Measurements from ENCODE around the gene DNAJB11. TPM values are rescaled to one million over a fixed set of nuclear protein-coding genes. Genes with fewer than 3 reads are reported as not detected.

DNAJB11 gene
- total RNA-seq, 2 donors from 2014 or later, result 38.9 to 76.5 TPM

- TF ChIP-seq POLR2A (IDR thresholded peaks at IDR 0.05), result no peak
- TF ChIP-seq CTCF (IDR thresholded peaks at IDR 0.05), result no peak
- no peak overlapping the region for H3K4me3 ChIP-seq
- H3K27ac ChIP-seq, result peak overlapping the region; percentile 59 to 80 (median 72)
- no peak for DNase-seq
- peak; percentile 86 for ATAC-seq
- 46 to 59% methylated on average over 5 of the region's 5 CpGs for WGBS, 2 donors
- H3K4me1 ChIP-seq, result peaks cover 29% of the 10 kb centered on the region
- H3K9me3 ChIP-seq, result no peaks in the 10 kb centered on the region
- intact Hi-C loops (cut with DNase I), result no loop called here
- H3K27me3 ChIP-seq, result no peaks in the 10 kb centered on the region
- H3K36me3 ChIP-seq (replicated peaks in 1 of 2; ENCODE audit: insufficient read depth in 1 of 2, low read depth in 2 of 2), result no peaks in the 10 kb centered on the region
Measured at GRCh38 chr3:186605561-186606545, 35.3 kb downstream of the DNAJB11 start.

- Histone ChIP-seq H3K9me3 (no peaks in the 10 kb centered on the region), H3K27me3 (no peaks in the 10 kb centered on the region)
Measured at GRCh38 chr3:186608624-186609215, 38.2 kb downstream of the DNAJB11 start.

GRCh38 chr3:186609247-186609868 is 38.8 kb downstream of the DNAJB11 start:
- no peak overlapping the region for H3K4me3 ChIP-seq
- WGBS, 2 donors, result 82 to 85% methylated on average over 8 of the region's 8 CpGs
- intact Hi-C loops (cut with DNase I), result no loop called here
- peaks cover 28% of the 10 kb centered on the region for H3K4me1 ChIP-seq
- DNase-seq (peak; percentile 65 to 76 (median 70)), ATAC-seq (peak; percentile 77)
- no peaks in the 10 kb centered on the region for H3K27me3 ChIP-seq
- no peak overlapping the region for H3K27ac ChIP-seq
- TF ChIP-seq POLR2A (IDR thresholded peaks at IDR 0.05) (no peak), CTCF (IDR thresholded peaks at IDR 0.05) (peak; percentile 27 to 62 (median 54))
- no peaks in the 10 kb centered on the region for H3K9me3 ChIP-seq
- H3K36me3 ChIP-seq (replicated peaks in 1 of 2; ENCODE audit: insufficient read depth in 1 of 2, low read depth in 2 of 2), result no peaks in the 10 kb centered on the region

More at GRCh38 chr3:186608624-186609215, 38.2 kb downstream of the DNAJB11 start:
- 86 to 98% methylated on average over 2 of the region's 2 CpGs for WGBS, 2 donors
- intact Hi-C loops (cut with DNase I), result no loop called here
- TF ChIP-seq CTCF (IDR thresholded peaks at IDR 0.05), result no peak
- TF ChIP-seq POLR2A (IDR thresholded peaks at IDR 0.05), result no peak
- H3K27ac ChIP-seq, result no peak overlapping the region
- DNase-seq (no peak), ATAC-seq (no peak)
- no peak overlapping the region for H3K4me3 ChIP-seq
- peaks cover 29% of the 10 kb centered on the region for H3K4me1 ChIP-seq
- no peaks in the 10 kb centered on the region for H3K36me3 ChIP-seq (replicated peaks in 1 of 2; ENCODE audit: insufficient read depth in 1 of 2, low read depth in 2 of 2)

GRCh38 chr3:186612065-186612464 is 41.5 kb downstream of the DNAJB11 start:
- Histone ChIP-seq H3K9me3 (no peaks in the 10 kb centered on the region), H3K27ac (no peak overlapping the region), H3K4me3 (no peak overlapping the region), H3K27me3 (no peaks in the 10 kb centered on the region), H3K4me1 (peaks cover 4% of the 10 kb centered on the region), H3K36me3 (replicated peaks in 1 of 2; ENCODE audit: insufficient read depth in 1 of 2, low read depth in 2 of 2) (no peaks in the 10 kb centered on the region)
- ATAC-seq (no peak), DNase-seq (no peak)
- TF ChIP-seq POLR2A (IDR thresholded peaks at IDR 0.05) (no peak), CTCF (IDR thresholded peaks at IDR 0.05) (no peak)
- WGBS, 2 donors, result 27 to 55% methylated on average over 1 to 5 of the region's 5 CpGs
- intact Hi-C loops (cut with DNase I), result loop anchor here (10.0 kb wide), 2 partner anchors 47 to 203 kb away; partner anchors contain the start of gene TBCCD1

Data from body of pancreas (tissue), 4 donors.